IPS-NIHi7 (cell line): ENCODE measurements around the gene SLC3A2.

Source experiments
- DNase-seq: peaks from one replicate; pipeline ENCODE4 v3.0.0; 2012; ENCODE audit warnings: mixed read lengths; ENCODE audit errors: extremely low spot score

The SLC3A2 gene

GRCh38 chr11:62880231-62880802, 379 bp upstream of the SLC3A2 start:
- no peak for DNase-seq

DNA sequence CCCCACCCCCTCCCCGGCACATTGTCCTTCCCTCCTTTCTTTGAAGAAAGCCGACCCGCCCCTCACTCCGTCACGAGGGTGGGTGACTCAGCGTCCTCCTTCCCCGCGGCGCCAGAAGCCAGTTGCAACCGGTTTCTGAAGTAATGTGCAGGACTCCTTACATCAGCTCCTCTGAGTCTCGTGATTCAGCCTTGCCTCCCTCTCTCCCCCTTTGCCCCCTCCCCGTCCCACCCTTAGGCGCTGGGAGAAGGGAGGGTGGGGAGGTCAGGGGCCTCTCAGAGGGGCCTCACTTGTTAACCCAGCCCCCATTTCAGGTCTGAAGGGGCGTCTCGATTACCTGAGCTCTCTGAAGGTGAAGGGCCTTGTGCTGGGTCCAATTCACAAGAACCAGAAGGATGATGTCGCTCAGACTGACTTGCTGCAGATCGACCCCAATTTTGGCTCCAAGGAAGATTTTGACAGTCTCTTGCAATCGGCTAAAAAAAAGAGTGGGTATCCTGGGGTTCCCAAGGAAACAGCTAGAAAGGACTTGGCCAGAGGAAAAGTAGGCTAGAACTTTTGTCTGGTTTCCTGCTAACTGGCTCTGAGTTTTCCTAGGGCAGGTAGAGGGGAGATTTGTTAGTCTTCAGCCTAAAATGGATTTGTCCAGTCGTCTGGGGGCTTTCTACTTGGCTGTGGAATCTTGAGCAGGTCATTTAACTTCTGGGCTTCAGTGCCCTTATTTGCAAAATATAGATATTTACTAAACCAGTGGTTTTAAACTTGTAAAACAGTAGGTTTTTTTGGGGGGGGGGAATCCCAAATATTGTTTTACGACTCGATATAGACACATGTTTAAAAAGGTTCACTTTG, 1.1 kb downstream of the SLC3A2 start:
- DNase-seq: no peak

DNA sequence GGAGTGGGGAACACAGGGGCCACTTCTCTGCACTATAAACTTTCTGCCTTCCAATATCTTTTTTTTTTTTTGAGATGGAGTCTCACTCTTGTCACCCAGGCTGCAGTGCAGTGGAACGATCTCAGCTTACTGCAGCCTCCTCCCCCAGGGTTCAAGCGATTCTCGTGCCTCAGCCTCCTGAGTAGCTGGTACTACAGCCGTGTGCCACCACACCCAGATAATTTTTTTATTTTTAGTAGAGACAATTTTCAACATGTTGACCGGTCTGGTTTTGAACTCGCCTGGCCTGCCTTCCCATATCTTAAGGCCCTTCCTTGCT, 1.7 kb downstream of the SLC3A2 start:
- DNase-seq: no peak

GRCh38 chr11:62882788-62883501, 2.2 kb downstream of the SLC3A2 start:
- DNase-seq: no peak

DNA sequence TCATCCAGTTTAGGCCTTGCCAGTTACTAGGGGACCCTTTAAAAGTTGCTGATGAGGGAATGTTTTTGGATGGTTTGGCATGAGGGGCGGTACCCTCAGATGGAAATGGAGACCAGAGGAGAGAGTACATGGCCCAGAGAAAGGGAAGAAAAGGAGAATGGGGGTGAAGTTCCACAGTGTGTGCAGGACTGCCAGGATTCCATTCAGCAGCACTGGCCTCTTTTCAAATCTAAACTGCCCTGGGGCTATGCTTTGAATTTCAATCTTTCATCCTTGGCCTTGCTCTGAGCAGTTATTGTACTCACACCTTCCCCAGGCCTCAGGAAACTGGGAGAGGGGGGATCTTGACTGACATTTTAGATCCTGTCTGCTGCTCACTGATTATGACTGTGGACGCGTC, 3.0 kb downstream of the SLC3A2 start:
- DNase-seq: no peak

DNA sequence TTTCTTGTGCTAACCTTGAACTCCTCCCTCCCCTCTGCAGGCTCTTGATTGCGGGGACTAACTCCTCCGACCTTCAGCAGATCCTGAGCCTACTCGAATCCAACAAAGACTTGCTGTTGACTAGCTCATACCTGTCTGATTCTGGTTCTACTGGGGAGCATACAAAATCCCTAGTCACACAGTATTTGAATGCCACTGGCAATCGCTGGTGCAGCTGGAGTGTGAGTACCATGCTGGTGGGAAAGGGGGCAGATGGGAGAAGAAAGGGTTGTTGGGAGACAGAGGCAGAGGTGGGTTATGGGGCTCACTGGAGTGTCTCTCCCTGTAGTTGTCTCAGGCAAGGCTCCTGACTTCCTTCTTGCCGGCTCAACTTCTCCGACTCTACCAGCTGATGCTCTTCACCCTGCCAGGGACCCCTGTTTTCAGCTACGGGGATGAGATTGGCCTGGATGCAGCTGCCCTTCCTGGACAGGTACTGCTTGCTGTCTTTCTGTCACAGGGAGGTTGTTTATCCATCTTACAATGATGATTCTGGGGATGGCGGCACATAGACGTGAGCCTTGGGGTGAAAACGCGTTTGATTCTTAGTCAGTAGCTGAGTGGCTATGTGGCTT, 4.5 kb downstream of the SLC3A2 start:
- DNase-seq: no peak

DNA sequence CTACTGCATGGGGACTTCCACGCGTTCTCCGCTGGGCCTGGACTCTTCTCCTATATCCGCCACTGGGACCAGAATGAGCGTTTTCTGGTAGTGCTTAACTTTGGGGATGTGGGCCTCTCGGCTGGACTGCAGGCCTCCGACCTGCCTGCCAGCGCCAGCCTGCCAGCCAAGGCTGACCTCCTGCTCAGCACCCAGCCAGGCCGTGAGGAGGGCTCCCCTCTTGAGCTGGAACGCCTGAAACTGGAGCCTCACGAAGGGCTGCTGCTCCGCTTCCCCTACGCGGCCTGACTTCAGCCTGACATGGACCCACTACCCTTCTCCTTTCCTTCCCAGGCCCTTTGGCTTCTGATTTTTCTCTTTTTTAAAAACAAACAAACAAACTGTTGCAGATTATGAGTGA, 7.7 kb downstream of the SLC3A2 start:
- no peak for DNase-seq

DNA sequence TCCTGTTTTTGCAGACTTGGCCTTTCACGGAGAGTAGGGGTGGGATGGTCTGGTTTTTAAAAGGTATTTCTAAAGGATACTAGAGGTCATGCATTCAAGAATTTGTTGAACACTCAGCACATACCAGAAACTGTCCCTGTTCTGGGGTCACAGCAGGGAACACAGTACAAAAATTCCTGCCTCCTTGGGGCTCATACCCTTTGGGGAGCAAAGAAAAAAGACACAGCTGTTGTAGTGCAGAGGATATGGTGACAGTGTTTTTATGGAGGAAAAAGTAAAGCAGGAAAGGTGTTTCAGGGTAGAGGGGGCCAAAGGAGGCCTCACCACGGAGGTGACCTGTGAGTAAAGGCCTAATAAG, 8.4 kb downstream of the SLC3A2 start:
- no peak for DNase-seq

- DNase-seq: peak; percentile 8
Observed at GRCh38 chr11:62889484-62890437, 9.1 kb downstream of the SLC3A2 start.

DNA sequence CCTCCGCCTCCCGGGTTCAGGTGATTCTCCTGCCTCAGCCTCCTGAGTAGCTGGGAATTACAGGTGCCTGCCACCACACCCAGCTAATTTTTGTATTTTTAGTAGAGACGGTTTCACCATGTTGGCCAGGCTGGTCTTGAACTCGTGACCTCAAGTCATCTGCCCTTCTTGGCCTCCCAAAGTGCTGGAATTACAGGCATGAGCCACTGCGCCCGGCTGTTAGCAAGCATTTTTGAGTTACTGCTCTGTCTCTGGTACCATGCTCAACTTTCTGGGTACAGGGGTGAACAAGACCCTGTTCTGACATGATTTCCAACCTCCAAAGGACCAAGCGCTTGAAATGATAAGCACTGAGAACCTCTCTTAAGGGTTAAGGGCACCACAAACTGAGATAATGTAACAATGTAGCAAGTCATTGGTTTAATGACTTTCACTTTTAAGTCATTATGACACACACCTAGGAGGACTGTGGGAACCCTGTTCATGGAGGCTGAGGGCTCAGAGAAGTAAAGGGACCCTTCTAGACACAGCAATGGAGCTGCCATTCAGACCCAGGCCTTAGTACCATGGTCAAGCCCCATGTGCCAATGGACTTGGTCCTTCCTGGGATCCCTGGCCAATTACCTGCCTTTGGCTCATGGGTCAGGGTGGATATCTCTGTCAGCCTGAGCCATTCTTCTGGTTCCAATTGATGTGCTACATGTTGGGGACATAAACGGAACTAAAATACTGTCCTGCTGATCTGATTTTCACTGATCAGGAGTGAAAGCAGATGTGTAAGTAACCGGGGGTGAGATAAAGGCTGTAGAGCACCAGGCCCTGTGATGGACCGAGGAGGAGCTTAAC, 11.6 kb downstream of the SLC3A2 start:
- no peak for DNase-seq

- no peak for DNase-seq
Observed at GRCh38 chr11:62895501-62895900, 14.8 kb downstream of the SLC3A2 start.

DNA sequence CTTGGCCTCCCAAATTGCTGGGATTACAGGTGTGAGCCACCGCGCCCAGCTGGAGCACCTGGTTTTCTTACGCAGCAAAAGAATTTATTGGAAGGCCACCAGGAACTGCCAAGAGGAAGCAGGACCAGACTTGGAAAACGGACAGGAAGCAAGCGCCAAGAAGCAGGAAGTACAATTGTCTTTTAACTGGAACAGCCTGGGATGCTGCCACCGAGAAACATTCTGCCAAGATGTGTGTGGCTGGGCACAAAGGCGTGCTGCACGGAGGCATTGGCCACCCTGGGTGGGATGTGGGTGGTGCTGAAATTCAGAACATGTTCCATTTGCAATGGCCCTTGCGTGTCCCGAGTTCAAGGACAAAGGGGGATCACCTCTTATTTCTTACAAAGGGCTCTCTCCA, 15.4 kb downstream of the SLC3A2 start:
- DNase-seq: no peak

- no peak for DNase-seq
Observed at GRCh38 chr11:62897311-62897710, 16.6 kb downstream of the SLC3A2 start.

DNA sequence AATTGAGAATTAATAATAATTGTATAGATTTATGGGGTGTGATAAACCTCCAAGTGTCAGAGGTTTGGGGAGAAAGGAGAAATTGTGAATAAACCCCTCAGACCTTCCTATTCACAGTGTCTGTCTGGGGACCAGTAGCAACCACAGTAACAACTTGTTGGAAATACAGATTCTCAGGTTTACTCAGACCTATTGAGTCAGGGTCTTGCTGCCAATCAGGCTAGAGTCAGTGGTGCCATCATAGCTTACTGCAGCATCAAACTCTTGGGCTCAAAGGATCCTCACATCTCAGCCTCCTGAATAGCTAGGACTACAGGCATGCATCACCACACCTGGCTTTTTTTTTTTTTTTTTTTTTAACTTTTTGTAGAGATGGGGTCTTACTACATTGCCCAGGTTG, 17.3 kb downstream of the SLC3A2 start:
- no peak for DNase-seq

DNA sequence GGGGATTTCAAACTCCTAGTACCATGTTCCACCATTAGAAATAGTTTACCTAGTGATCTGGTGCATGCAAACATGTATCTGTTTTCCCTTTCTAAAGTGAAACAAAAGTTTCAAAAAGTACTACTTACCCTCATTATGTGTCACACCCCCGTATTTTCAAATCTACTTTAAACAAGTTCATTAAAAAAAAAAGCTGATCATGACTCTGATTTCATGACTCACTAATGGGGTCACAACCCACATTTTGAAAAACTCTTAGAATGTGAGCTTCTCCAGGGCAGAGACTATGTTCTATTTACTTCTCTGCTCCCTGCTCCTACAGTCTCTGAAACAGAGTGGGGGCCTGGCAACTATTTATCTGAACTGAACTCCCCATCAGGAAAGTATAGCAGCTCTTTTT, 22.2 kb downstream of the SLC3A2 start:
- DNase-seq: no peak

- no peak for DNase-seq
Observed at GRCh38 chr11:62905296-62905695, 24.6 kb downstream of the SLC3A2 start.

GRCh38 chr11:62905927-62906531, 25.3 kb downstream of the SLC3A2 start:
- peak; percentile 90 for DNase-seq

GRCh38 chr11:62908468-62909072, 27.9 kb downstream of the SLC3A2 start:
- DNase-seq: no peak

- DNase-seq: peak; percentile 96
Observed at GRCh38 chr11:62909107-62909894, 28.6 kb downstream of the SLC3A2 start.
